ENCODE data around the gene RAB6B.

RAB6B gene

DNA sequence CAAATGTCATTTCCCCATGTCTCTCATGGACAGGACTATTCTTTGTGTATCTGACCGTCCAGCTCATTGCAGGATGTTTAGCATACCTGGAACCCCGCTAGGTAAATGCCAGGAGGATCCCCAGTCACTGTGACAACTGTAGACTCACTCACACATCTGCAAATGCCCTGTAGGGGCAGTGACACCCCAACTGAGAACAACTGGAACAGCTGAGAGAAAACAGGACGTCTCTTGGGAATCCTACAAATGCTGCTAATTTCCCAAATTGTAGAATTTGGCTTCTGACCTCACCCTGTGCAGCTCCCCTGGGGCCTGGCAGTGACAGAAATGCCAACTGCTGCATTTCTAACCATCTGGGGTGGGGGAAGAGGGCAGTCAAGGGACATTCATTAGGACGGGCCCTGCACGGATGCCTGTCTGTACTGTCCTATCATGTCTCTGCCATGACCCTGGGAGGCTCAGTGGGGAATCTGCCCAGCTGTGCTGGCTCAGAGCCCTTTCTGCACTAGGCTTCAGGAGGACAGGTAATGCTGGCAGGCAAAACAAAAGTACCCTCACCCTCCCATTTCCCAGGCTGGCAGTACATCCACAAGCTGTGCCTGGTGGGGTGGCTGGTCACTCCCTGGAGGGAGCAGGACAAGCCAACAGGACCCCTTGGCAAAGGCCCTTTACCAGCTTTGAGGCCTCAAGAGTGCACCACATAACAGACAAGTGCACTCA is 30.4 kb downstream of the RAB6B start:
- no peak for DNase-seq (ENCODE audit: low read depth)

DNA sequence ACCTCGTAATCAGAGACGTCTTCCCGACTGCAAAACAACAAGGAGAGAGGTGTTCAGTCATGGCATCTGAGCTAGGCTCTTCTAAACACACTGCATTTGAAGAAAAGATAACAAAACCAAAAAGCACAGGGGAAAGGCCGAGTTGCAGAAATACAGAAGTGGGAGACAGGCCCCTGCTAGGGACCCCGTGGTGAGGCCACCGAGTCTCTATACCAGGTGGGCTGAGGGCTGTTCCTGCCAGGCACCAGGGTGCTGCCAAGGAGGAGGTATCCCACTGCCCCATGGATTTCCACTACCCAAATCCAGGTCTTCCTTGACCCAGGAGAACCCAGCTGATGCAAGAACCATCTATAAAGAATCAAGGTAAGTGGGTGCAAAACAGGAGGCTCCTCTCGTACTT is 31.1 kb downstream of the RAB6B start:
- no peak for DNase-seq (ENCODE audit: low read depth)
- no peak overlapping the region for H3K4me3 ChIP-seq (replicated peaks; ENCODE audit: low read depth, low read length)
- TF ChIP-seq, protein P1, sequence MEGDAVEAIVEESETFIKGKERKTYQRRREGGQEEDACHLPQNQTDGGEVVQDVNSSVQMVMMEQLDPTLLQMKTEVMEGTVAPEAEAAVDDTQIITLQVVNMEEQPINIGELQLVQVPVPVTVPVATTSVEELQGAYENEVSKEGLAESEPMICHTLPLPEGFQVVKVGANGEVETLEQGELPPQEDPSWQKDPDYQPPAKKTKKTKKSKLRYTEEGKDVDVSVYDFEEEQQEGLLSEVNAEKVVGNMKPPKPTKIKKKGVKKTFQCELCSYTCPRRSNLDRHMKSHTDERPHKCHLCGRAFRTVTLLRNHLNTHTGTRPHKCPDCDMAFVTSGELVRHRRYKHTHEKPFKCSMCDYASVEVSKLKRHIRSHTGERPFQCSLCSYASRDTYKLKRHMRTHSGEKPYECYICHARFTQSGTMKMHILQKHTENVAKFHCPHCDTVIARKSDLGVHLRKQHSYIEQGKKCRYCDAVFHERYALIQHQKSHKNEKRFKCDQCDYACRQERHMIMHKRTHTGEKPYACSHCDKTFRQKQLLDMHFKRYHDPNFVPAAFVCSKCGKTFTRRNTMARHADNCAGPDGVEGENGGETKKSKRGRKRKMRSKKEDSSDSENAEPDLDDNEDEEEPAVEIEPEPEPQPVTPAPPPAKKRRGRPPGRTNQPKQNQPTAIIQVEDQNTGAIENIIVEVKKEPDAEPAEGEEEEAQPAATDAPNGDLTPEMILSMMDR (IDR thresholded peaks at IDR 0.05; ENCODE audit: low read length, missing control alignments): no peak

More for the DNA sequence above, 30.4 kb downstream of the RAB6B start:
- TF ChIP-seq, protein P1 (IDR thresholded peaks at IDR 0.05; ENCODE audit: low read length, missing control alignments): no peak
- H3K4me3 ChIP-seq (replicated peaks; ENCODE audit: low read depth, low read length): no peak overlapping the region

DNA sequence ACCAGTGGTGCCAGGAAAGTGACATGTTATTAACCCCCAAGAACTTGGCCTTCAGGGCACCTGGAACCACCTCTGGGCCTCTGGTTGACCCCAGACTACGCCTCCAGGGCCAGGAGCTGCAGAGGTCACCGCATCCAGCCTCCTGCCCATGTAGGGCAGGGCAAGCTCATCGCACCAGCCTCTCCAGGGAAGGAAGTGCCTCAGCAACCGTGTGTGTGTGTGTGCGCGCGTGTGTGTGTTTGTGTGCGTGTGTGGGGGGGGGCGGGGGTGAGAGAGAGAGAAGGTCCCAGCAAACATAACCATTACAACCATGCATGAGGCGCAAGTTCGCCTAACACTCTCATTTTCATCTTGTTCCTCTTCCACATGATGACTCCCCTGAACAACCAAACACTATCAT is 31.8 kb downstream of the RAB6B start:
- DNase-seq (ENCODE audit: low read depth): no peak
- TF ChIP-seq, protein P1 (IDR thresholded peaks at IDR 0.05; ENCODE audit: low read length, missing control alignments): no peak
- H3K4me3 ChIP-seq (replicated peaks; ENCODE audit: low read depth, low read length): no peak overlapping the region

DNA sequence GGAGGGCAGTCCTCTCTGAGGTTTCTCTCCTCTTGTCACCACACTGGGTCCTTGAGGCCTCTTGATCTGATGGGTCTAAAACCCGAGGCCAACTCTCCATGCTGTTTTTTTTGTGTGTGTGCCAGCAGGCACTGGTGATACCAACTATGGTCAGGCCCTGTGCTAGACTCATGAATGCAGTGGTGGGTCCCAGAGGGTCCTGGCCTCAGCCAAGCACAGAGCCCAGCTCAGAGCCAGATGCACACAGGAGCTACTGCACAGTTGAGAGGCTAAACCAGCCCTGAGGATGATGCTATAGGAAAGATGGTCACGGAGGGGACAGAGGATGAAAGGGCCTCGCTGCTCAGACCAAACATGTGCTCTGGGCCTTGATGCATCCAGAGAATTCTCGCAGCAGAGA is 33.5 kb downstream of the RAB6B start:
- H3K4me3 ChIP-seq (replicated peaks; ENCODE audit: low read depth, low read length): no peak overlapping the region
- no peak for DNase-seq (ENCODE audit: low read depth)
- TF ChIP-seq, protein P1 (IDR thresholded peaks at IDR 0.05; ENCODE audit: low read length, missing control alignments): no peak

DNA sequence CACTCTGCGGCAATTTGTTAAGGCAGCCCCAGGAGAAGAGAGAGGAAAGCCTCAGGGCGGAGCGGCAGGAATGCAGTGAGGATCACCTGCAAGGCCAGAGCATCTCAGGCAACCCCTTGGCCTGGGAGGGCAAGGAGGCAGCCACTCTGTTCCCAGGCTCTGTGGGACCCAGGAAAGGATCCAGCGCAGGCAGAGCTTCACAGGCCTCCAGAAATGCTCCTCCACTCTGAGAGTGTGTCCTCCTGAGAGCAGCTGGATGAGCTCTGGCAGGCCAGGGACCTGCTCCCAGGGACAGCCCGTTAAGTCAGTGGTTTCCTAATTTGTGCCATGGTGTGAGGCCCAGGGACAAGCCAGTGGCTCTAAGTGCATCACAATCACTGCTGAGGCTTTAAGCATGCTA is 35.2 kb downstream of the RAB6B start:
- no peak for DNase-seq (ENCODE audit: low read depth)
- H3K4me3 ChIP-seq (replicated peaks; ENCODE audit: low read depth, low read length): no peak overlapping the region
- TF ChIP-seq, protein P1 (IDR thresholded peaks at IDR 0.05; ENCODE audit: low read length, missing control alignments): no peak

DNA sequence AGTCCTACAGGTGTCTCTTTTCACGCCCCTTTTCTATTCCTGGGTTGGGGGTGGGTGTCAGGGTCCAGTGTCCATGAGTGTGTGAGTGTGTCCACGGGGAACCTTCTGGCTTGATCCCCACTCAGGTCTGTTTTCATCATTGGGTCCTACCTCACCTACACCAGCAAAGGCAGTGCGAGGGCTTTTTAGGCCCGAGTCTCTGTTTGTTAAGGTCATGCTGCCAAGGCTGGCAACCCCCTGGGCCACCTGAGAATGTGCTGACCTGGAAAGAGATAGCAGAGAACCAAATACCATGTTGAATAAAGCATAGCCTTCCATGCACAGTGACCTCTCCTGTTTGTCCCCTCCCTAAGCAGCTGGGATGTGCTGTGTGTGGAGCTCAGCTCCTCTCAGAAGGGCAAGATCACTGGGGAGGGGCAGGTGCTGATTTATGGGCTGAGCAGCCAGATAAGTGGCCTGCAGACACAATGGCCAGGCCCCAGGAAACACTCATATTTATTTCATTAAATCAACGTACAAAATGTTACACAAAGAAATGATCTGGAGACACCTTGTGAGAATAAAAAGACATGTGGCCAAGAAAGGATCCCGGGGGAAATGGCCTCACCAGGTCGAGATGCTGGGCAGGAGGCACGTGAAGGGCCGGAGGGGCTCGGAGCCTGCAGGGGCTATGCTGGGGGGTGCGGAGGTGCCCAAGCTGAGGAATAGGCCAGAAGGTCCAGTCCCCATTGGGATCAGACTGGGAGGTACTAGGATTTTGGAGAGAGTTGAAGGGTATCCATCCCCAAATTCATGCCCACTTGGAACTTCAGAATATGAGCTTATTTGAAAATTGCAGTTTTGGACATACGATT is 36.1 kb downstream of the RAB6B start:
- TF ChIP-seq, protein P1 (IDR thresholded peaks at IDR 0.05; ENCODE audit: low read length, missing control alignments): no peak
- DNase-seq (ENCODE audit: low read depth): no peak
- no peak overlapping the region for H3K4me3 ChIP-seq (replicated peaks; ENCODE audit: low read depth, low read length)

All from fibroblast of pulmonary artery (primary cell).